OCI-LY7 (cell line): ENCODE results near the gene SPTLC2.

Experiments used
- EZH2phosphoT487 ChIP-seq: fragments of 200-600 bp; sonication (generic); IDR thresholded peaks from 2 replicates; pipeline ENCODE4 v1.6.1; 2018; ENCODE audit warnings: low read depth, borderline replicate concordance, mild to moderate bottlenecking, mixed run types, antibody characterized with exemption, low read length, moderate library complexity, mixed read lengths
- TF ChIP-seq, protein P1 (sequence below): fragments of 200-600 bp; sonication (generic); conservative IDR thresholded peaks from 2 replicates; pipeline ENCODE4 v1.5.1; 2014; ENCODE audit warnings: mild to moderate bottlenecking, antibody characterized with exemption, low read length, moderate library complexity, mixed read lengths

GRCh38 chr14:77561881-77562280 lies 54.6 kb downstream of the SPTLC2 start:
- TF ChIP-seq, protein P1, sequence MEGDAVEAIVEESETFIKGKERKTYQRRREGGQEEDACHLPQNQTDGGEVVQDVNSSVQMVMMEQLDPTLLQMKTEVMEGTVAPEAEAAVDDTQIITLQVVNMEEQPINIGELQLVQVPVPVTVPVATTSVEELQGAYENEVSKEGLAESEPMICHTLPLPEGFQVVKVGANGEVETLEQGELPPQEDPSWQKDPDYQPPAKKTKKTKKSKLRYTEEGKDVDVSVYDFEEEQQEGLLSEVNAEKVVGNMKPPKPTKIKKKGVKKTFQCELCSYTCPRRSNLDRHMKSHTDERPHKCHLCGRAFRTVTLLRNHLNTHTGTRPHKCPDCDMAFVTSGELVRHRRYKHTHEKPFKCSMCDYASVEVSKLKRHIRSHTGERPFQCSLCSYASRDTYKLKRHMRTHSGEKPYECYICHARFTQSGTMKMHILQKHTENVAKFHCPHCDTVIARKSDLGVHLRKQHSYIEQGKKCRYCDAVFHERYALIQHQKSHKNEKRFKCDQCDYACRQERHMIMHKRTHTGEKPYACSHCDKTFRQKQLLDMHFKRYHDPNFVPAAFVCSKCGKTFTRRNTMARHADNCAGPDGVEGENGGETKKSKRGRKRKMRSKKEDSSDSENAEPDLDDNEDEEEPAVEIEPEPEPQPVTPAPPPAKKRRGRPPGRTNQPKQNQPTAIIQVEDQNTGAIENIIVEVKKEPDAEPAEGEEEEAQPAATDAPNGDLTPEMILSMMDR: no peak
- no peak for TF ChIP-seq EZH2phosphoT487
